Measurements from ENCODE around the gene FANCC. TPM values are rescaled to one million over a fixed set of nuclear protein-coding genes. Genes with fewer than 3 reads are reported as not detected.

FANCC gene
- total and polyA plus RNA-seq, 2 of the 13 experiments (the other 11 are each of a cell fraction or from before 2014, with no cell fraction given), result 7.4 to 8.6 TPM

GRCh38 chr9:95070549-95071021 lies 246.9 kb downstream of the FANCC start (continued):
- TF ChIP-seq SPEN (CRISPR knock-in tag; IDR thresholded peaks at IDR 0.05; ENCODE audit: low read depth) (no peak), ZNF891 (CRISPR knock-in tag; IDR thresholded peaks at IDR 0.05) (peak; percentile 68; the same call in 1 of the 2 replicates), ATRX (CRISPR knock-in tag; IDR thresholded peaks at IDR 0.05; ENCODE audit: borderline replicate concordance) (no peak), ZNF207 (IDR thresholded peaks at IDR 0.05; ENCODE audit: borderline replicate concordance) (no peak), ZSCAN29 (CRISPR knock-in tag; conservative IDR thresholded peaks at IDR 0.05) (0 out of 2 replicates have a peak, but pooled peaks have one; percentile 53), HINFP (CRISPR knock-in tag; IDR thresholded peaks at IDR 0.05; ENCODE audit: low read depth) (no peak), ZNF709 (CRISPR knock-in tag; IDR thresholded peaks at IDR 0.05) (0 out of 2 replicates have a peak, but pooled peaks have one; percentile 35), EHMT2 (IDR thresholded peaks at IDR 0.05; ENCODE audit: borderline replicate concordance, low read depth, low read length) (no peak), BCLAF1 (IDR thresholded peaks at IDR 0.05) (no peak), FOXO1 (CRISPR knock-in tag; IDR thresholded peaks at IDR 0.05) (peak; percentile 32; the same call in 1 of the 2 replicates), GABPB1 (CRISPR knock-in tag; IDR thresholded peaks at IDR 0.05) (no peak), ZBTB46 (CRISPR knock-in tag; IDR thresholded peaks at IDR 0.05; ENCODE audit: borderline replicate concordance) (no peak), FOXK1 (CRISPR knock-in tag; IDR thresholded peaks at IDR 0.05; ENCODE audit: borderline replicate concordance, low read depth) (peak; percentile 29; the same call in 1 of the 2 replicates), HHEX (CRISPR knock-in tag; IDR thresholded peaks at IDR 0.05) (no peak)
- TF ChIP-seq, protein P1, sequence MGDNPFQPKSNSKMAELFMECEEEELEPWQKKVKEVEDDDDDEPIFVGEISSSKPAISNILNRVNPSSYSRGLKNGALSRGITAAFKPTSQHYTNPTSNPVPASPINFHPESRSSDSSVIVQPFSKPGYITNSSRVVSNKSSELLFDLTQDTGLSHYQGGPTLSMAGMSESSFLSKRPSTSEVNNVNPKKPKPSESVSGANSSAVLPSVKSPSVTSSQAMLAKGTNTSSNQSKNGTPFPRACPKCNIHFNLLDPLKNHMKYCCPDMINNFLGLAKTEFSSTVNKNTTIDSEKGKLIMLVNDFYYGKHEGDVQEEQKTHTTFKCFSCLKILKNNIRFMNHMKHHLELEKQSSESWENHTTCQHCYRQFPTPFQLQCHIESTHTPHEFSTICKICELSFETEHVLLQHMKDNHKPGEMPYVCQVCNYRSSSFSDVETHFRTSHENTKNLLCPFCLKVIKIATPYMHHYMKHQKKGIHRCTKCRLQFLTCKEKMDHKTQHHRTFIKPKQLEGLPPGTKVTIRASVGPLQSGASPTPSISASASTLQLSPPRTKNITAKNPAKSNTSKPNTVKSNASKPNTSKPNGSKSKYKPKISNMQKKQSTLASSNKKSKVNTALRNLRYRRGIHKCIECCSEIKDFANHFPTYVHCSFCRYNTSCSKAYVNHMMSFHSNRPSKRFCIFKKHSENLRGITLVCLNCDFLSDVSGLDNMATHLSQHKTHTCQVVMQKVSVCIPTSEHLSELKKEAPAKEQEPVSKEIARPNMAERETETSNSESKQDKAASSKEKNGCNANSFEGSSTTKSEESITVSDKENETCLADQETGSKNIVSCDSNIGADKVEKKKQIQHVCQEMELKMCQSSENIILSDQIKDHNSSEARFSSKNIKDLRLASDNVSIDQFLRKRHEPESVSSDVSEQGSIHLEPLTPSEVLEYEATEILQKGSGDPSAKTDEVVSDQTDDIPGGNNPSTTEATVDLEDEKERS (CRISPR knock-in tag; IDR thresholded peaks at IDR 0.05), result no peak
- TF ChIP-seq, protein P2, sequence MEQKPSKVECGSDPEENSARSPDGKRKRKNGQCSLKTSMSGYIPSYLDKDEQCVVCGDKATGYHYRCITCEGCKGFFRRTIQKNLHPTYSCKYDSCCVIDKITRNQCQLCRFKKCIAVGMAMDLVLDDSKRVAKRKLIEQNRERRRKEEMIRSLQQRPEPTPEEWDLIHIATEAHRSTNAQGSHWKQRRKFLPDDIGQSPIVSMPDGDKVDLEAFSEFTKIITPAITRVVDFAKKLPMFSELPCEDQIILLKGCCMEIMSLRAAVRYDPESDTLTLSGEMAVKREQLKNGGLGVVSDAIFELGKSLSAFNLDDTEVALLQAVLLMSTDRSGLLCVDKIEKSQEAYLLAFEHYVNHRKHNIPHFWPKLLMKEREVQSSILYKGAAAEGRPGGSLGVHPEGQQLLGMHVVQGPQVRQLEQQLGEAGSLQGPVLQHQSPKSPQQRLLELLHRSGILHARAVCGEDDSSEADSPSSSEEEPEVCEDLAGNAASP (CRISPR knock-in tag; IDR thresholded peaks at IDR 0.05; ENCODE audit: borderline replicate concordance), result no peak
- TF ChIP-seq, protein P3, sequence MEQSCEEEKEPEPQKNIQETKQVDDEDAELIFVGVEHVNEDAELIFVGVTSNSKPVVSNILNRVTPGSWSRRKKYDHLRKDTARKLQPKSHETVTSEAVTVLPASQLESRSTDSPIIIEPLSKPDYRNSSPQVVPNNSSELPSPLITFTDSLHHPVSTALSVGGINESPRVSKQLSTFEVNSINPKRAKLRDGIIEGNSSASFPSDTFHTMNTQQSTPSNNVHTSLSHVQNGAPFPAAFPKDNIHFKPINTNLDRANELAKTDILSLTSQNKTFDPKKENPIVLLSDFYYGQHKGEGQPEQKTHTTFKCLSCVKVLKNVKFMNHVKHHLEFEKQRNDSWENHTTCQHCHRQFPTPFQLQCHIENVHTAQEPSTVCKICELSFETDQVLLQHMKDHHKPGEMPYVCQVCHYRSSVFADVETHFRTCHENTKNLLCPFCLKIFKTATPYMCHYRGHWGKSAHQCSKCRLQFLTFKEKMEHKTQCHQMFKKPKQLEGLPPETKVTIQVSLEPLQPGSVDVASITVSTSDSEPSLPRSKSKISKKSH (CRISPR knock-in tag; IDR thresholded peaks at IDR 0.05; ENCODE audit: borderline replicate concordance), result no peak
